Glomerular visceral epithelial cell (primary cell): ENCODE measurements around the gene IPPK.
A peak's percentile ranks its signal among the peaks of the same experiment; 100 is the strongest.

ENCODE experiments used
- DNase-seq: peaks from one replicate; pipeline ENCODE4 v3.0.0-alpha.2; 2016; ENCODE audit errors: extremely low spot score

The IPPK gene

GRCh38 chr9:92614763-92615461 lies 55.0 kb downstream of the IPPK start:
- DNase-seq: no peak

GRCh38 chr9:92614123-92614510 lies 55.8 kb downstream of the IPPK start:
- no peak for DNase-seq

GRCh38 chr9:92613268-92614122 lies 56.4 kb downstream of the IPPK start:
- no peak for DNase-seq

GRCh38 chr9:92612816-92613215 lies 57.1 kb downstream of the IPPK start:
- no peak for DNase-seq

- DNase-seq: no peak
Observed at GRCh38 chr9:92612292-92612691, 57.6 kb downstream of the IPPK start.

- DNase-seq: no peak
Observed at GRCh38 chr9:92611621-92612285, 58.2 kb downstream of the IPPK start.

- DNase-seq: no peak
Observed at GRCh38 chr9:92610470-92611420, 59.2 kb downstream of the IPPK start.

GRCh38 chr9:92608909-92609445 lies 61.0 kb downstream of the IPPK start:
- DNase-seq: no peak

- no peak for DNase-seq
Observed at GRCh38 chr9:92608241-92608908, 61.6 kb downstream of the IPPK start.

GRCh38 chr9:92607773-92608172 lies 62.2 kb downstream of the IPPK start:
- DNase-seq: no peak

- DNase-seq: peak; percentile 20
Observed at GRCh38 chr9:92607088-92607487, 62.8 kb downstream of the IPPK start.

GRCh38 chr9:92605224-92605623 lies 64.7 kb downstream of the IPPK start:
- no peak for DNase-seq

GRCh38 chr9:92603990-92604389 lies 65.9 kb downstream of the IPPK start:
- no peak for DNase-seq

GRCh38 chr9:92603100-92603499 lies 66.8 kb downstream of the IPPK start:
- DNase-seq: no peak

- no peak for DNase-seq
Observed at GRCh38 chr9:92602413-92602812, 67.5 kb downstream of the IPPK start.

GRCh38 chr9:92601451-92601850 lies 68.5 kb downstream of the IPPK start:
- no peak for DNase-seq

GRCh38 chr9:92600462-92601261 lies 69.3 kb downstream of the IPPK start:
- DNase-seq: no peak

GRCh38 chr9:92599938-92600461 lies 69.9 kb downstream of the IPPK start:
- no peak for DNase-seq

GRCh38 chr9:92598382-92598781 lies 71.5 kb downstream of the IPPK start:
- no peak for DNase-seq

GRCh38 chr9:92595930-92596329 lies 74.0 kb downstream of the IPPK start:
- no peak for DNase-seq
